ENCODE data around the gene ALG8. TPM values are rescaled to one million over a fixed set of nuclear protein-coding genes. Genes with fewer than 3 reads are reported as not detected.

The ALG8 gene
- total and polyA plus RNA-seq, 2 of the 8 experiments (the other 6 are each of a cell fraction or from before 2014, with no cell fraction given): 66.7 to 84.3 TPM

- TF ChIP-seq SUZ12 (IDR thresholded peaks at IDR 0.05; ENCODE audit: low read length) (no peak), RXRA (IDR thresholded peaks at IDR 0.05; ENCODE audit: insufficient read depth, low read depth, low read length) (no peak), EP300 (IDR thresholded peaks at IDR 0.05; ENCODE audit: borderline replicate concordance in 1 of 2, low read depth in 2 of 2, low read length in 2 of 2) (no peak)
Measured at GRCh38 chr11:78110830-78111229, 28.6 kb downstream of the ALG8 start (continued).
